Esophagus muscularis mucosa (tissue), 3 donors: ENCODE data around the gene RAB3A.

Source experiments
- CTCF ChIP-seq, 3 experiments: fragments of 200-600 bp in 2 of 3; fragments of 450-650 bp in 1 of 3; sonication (generic) in 2 of 3; IDR thresholded peaks; one replicate each; pipeline ENCODE4 v1.5.1; 2017 to 2019; ENCODE audit warnings: antibody characterized with exemption in 3 of 3, mild to moderate bottlenecking in 2 of 3, moderate library complexity in 1 of 3
- EP300 ChIP-seq: sonication (generic); formaldehyde crosslinking; IDR thresholded peaks from one replicate; pipeline ENCODE4 v1.6.1; 2017; ENCODE audit warnings: antibody characterized with exemption

- TF ChIP-seq CTCF (IDR thresholded peaks at IDR 0.05) (no peak), EP300 (no peak)
Observed at GRCh38 chr19:18223860-18224524, 20.1 kb upstream of the RAB3A start.
